ENCODE data around the gene SMIM30. TPM values are rescaled to one million over a fixed set of nuclear protein-coding genes. Genes with fewer than 3 reads are reported as not detected.

The SMIM30 gene
- total RNA-seq, 2 donors from 2014 or later, result 30.0 to 30.7 TPM

DNA sequence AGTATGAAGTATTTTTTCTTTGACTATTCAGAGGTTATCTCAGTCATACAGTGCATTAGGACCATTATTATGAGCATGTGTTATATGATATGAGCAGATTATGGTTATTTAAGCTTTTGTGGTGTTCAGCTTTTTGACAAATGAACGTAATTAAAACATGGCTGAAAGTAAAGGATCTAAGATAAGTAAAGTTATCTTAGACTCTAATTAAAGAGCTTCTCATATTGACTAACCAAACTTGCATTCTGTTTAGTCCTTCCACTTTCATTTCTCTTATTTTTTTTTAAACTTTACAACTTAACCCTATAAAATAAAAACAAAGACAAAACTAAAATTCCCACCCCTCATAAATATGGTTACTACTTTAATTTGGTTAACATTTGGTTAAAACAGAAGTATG is 24.8 kb downstream of the SMIM30 start:
- H3K27me3 Mint-ChIP-seq (ENCODE audit: low read depth), result peaks cover 38% of the 10 kb centered on the region
- no peaks in the 10 kb centered on the region for H3K36me3 Mint-ChIP-seq (ENCODE audit: insufficient read depth in 2 of 2)
- H3K27ac Mint-ChIP-seq, result no peak overlapping the region
- DNase-seq (no peak), ATAC-seq (replicated peaks in 1 of 2) (no peak)
- H3K4me1 Mint-ChIP-seq (ENCODE audit: low read depth), result no peaks in the 10 kb centered on the region
- H3K9me3 Mint-ChIP-seq, result peaks cover 0 to 2% of the 10 kb centered on the region in 2 donors
- H3K4me3 Mint-ChIP-seq, result no peak overlapping the region

DNA sequence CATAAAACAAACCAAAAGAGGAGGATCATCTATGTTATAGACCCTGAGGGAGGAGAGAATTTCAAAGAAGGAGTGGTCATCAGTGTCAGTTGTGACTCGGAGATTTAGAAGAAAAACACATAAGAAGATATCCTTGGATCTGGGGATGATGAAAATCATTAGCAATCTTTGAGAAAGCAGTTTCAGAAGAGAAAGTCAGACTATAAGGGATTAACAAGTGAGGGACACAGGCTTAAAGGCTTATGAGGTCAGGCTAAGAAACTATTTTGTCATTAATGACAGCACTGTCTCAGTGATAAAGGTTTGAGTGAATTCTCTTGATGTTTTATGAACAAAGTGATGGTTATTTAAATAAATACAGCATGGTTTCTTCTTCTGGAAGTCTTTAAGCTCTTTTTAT is 25.6 kb downstream of the SMIM30 start:
- Mint-ChIP-seq H3K4me3 (no peak overlapping the region), H3K9me3 (peaks cover 0 to 2% of the 10 kb centered on the region in 2 donors), H3K36me3 (ENCODE audit: insufficient read depth in 2 of 2) (no peaks in the 10 kb centered on the region), H3K4me1 (ENCODE audit: low read depth) (no peaks in the 10 kb centered on the region), H3K27ac (no peak overlapping the region), H3K27me3 (ENCODE audit: low read depth) (peaks cover 46% of the 10 kb centered on the region)
- DNase-seq (no peak), ATAC-seq (replicated peaks in 1 of 2) (no peak)

DNA sequence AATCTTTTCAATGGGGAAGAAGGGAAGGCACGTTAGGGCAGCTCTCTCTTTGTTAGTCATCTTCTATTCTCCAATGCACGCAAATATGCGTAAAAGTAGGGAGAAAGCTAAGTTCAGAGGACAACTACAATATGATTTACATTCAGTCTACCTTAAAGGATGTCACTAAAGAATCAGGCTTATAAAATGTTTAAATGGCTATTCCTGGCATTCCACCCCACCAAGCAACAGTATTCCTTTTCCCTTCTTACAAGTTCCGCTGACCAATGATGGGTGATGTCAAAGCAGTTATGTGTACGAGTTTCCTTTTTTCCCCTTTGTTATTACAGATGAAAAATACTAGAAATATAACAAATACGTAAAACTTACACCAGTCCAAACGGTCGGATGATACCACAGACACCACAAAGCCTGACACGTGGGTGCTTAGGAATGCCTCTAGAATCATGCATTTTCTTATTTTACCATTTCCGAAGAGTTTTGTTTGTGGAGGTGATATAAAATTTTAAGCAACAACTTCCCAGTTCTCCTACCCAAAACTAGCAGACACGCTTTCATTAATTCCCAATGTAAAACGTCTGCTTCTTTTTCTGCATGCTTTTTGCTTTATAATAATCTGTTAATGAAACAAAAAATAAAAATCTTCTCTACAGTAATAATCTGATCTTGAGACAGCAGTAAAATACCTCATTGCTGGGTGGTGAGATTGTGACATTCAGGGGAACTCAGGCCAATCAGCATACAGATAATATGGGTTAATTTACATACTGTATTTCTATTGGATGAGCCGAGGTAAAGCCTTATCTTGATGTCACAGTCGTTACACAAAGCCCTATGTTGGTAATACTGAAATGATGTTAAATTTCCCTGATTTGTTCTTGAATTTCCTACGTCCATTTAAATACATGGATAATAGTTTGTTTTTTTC is 31.0 kb downstream of the SMIM30 start:
- peaks cover 0 to 2% of the 10 kb centered on the region in 2 donors for H3K9me3 Mint-ChIP-seq
- DNase-seq, result no peak
- H3K27ac Mint-ChIP-seq, result no peak overlapping the region
- peaks cover 62% of the 10 kb centered on the region for H3K27me3 Mint-ChIP-seq (ENCODE audit: low read depth)
- H3K4me1 Mint-ChIP-seq (ENCODE audit: low read depth), result peaks cover 5% of the 10 kb centered on the region
- peak in 1 of 2 donors; percentile 52 for ATAC-seq (replicated peaks in 1 of 2)
- peak overlapping the region; percentile 50 to 58 for H3K4me3 Mint-ChIP-seq
- H3K36me3 Mint-ChIP-seq (ENCODE audit: insufficient read depth in 2 of 2), result peaks cover 0 to 3% of the 10 kb centered on the region in 2 donors

DNA sequence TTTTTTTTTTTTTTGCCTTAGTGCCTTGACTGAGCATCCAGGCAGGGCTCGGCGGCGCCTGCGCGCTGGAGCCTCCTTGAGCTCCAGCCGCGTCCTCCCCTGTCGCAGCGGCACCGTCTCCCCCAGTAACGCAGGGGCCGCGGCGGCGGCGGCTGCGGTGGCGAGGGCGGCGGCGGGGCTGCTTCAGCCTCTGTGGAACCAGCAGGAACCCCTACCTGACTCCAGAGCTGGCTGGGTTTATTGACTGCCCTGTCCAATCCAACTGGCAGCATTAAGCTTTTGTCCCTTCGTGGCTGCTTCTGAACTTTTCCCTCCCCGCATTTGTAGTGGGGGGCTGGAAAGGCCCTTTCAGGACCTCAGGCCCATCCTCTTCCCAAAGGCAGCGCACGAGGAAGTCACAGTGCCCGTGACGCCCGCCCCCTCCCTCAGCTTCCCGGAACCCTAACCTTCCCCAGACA is 31.9 kb downstream of the SMIM30 start, which contains the start of gene GPR85:
GPR85 (minus strand) TSS at position 397 of the 458 bp plus-strand sequence. CDS start 2,106 bp downstream, outside the sequence.
- Mint-ChIP-seq H3K4me1 (ENCODE audit: low read depth) (peaks cover 5% of the 10 kb centered on the region), H3K27me3 (ENCODE audit: low read depth) (peaks cover 62% of the 10 kb centered on the region), H3K4me3 (peak within 1 kb of the TSS; percentile 69 to 71), H3K9me3 (peaks cover 0 to 2% of the 10 kb centered on the region in 2 donors), H3K27ac (no peak within 1 kb of the TSS), H3K36me3 (ENCODE audit: insufficient read depth in 2 of 2) (peaks cover 0 to 3% of the 10 kb centered on the region in 2 donors)
- peak; percentile 33 to 41 for DNase-seq
- peak; percentile 85 to 86 for ATAC-seq (replicated peaks in 1 of 2)

DNA sequence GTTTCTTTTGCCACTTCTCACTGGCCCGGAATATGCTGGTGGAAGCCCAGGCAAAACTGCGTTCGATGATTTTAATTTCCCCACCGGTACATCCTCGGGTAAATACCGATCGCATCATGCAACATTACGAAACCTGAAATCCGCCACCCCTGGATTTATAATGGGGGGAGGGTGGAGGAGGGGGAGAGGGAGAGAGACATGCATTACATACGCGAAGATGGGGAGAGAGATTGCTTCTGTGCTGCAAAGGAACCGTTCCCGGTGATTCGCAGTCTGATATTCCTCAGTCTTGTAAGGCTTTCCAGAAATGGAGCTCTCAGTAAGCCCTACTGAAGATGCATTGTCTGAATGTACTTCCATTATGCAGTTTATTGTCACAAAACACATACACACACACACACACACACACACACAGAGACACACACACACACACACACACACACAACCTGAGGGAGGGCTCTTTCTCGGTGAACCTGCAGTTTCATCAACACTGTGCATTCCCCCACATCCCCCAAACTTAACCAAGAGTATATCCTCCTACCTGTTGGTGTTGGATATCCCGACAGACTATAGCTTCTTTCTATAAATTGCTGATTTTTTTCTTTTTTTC is 32.5 kb downstream of the SMIM30 start:
- H3K9me3 Mint-ChIP-seq, result peaks cover 0 to 2% of the 10 kb centered on the region in 2 donors
- H3K27ac Mint-ChIP-seq, result no peak overlapping the region
- H3K4me1 Mint-ChIP-seq (ENCODE audit: low read depth), result peaks cover 5% of the 10 kb centered on the region
- H3K36me3 Mint-ChIP-seq (ENCODE audit: insufficient read depth in 2 of 2), result peaks cover 0 to 3% of the 10 kb centered on the region in 2 donors
- ATAC-seq (replicated peaks in 1 of 2), result peak; percentile 36 to 43
- no peak for DNase-seq
- peaks cover 62% of the 10 kb centered on the region for H3K27me3 Mint-ChIP-seq (ENCODE audit: low read depth)
- peak overlapping the region; percentile 51 to 69 for H3K4me3 Mint-ChIP-seq

DNA sequence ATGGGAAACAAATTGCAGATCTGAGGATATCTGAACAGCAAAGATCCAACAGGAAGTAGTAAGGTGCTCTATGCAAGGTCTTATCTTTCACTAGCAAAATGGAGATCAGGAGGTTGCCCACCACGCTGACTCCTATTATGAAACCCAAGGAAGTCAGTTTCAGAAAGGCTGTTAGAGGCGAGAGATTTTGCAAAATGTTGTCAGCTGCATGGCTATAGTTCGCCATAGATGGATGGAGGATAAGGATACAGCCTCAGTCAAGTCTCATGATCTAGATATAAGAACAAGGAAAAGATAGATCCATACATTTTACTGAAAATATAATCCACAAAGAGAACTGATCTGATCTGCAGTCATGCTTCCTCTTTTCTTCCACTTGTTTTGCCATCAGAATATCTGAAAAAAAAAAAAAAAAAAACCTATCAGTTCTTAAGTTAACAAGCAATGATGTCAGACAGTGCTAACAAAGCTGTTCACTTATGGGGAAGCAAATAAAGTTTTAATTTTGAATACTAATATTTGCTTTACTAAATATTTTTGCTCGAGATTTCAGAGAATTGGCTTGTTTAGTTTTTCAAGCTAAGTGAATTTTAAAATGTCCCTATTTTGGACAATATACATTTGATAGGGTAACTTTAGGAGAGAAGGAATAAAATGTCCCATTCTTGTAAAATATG is 33.7 kb downstream of the SMIM30 start:
- Mint-ChIP-seq H3K27ac (no peak overlapping the region), H3K9me3 (no peaks in the 10 kb centered on the region), H3K27me3 (ENCODE audit: low read depth) (peaks cover 62% of the 10 kb centered on the region), H3K4me3 (no peak overlapping the region), H3K4me1 (ENCODE audit: low read depth) (peaks cover 5% of the 10 kb centered on the region), H3K36me3 (ENCODE audit: insufficient read depth in 2 of 2) (peaks cover 0 to 3% of the 10 kb centered on the region in 2 donors)
- ATAC-seq (replicated peaks in 1 of 2) (no peak), DNase-seq (no peak)

DNA sequence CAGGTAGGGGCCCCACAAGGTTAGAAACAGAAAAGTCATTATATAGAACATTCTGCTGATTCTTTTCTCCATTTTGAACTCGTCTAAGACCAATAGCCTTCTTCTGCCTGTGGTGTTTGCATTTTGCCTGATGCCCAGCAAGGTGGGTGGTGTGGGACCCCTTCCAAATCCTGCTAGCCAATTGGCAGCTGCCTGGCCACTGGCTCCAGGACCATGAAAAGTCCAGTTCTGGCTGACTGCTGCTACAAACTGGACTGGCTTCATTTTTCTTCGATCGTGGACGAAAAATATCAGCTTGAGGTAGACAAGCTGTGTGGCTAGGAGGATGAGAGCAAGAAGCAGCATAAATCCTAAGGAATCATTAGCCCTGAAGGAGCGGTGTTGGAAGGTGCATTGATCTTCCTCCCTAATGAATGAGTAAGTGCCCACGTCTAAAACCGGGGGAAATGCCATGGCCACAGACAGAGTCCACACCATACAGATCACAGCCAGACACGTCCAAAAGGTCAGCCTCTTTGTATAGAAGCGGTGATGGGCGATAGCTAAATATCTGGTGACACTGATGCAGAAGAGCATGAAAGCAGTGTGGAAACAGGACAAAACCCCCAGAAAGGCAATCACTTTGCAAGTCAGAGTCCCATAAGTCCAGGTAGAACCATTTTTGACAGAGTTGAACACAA is 34.4 kb downstream of the SMIM30 start:
- Mint-ChIP-seq H3K27ac (no peak overlapping the region), H3K36me3 (ENCODE audit: insufficient read depth in 2 of 2) (peaks cover 0 to 3% of the 10 kb centered on the region in 2 donors), H3K4me1 (ENCODE audit: low read depth) (peaks cover 5% of the 10 kb centered on the region), H3K9me3 (no peaks in the 10 kb centered on the region), H3K27me3 (ENCODE audit: low read depth) (peaks cover 62% of the 10 kb centered on the region), H3K4me3 (no peak overlapping the region)
- ATAC-seq (replicated peaks in 1 of 2), result no peak
- no peak for DNase-seq

DNA sequence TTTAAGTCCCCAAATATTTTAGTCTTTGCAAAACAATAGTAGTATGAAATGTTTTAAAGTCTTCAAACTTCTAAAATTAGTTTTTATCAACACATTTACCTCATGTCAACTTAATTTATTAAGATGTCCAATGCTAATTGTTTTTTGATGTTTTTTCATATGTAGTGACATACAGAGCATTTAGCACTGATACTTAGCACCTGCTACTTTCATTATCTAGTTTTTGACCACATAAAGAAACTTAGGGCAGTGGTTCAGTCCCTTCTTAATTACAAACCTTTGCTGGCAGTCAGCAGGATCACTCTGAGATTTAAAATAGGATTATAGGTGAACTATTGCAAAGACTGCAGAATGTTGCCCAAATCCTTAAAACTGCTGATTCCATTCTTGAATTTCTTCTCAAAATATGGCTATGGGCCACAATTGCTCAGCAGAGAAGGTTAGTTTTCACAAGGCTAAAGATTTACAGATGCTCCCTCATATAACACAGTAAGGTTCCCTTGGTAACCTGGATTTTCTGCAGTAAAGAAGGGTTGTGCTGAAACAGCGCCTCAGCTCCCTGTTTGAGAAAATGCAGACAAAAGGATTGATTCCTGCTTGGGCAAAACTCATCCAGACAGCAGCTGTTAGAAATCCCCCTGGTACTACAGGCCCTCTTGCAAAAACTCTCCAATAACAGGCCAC is 35.1 kb downstream of the SMIM30 start:
- Mint-ChIP-seq H3K27ac (no peak overlapping the region), H3K4me1 (ENCODE audit: low read depth) (peaks cover 5% of the 10 kb centered on the region), H3K27me3 (ENCODE audit: low read depth) (peaks cover 57% of the 10 kb centered on the region), H3K9me3 (no peaks in the 10 kb centered on the region), H3K36me3 (ENCODE audit: insufficient read depth in 2 of 2) (peaks cover 0 to 3% of the 10 kb centered on the region in 2 donors), H3K4me3 (no peak overlapping the region)
- ATAC-seq (replicated peaks in 1 of 2), result no peak
- no peak for DNase-seq

DNA sequence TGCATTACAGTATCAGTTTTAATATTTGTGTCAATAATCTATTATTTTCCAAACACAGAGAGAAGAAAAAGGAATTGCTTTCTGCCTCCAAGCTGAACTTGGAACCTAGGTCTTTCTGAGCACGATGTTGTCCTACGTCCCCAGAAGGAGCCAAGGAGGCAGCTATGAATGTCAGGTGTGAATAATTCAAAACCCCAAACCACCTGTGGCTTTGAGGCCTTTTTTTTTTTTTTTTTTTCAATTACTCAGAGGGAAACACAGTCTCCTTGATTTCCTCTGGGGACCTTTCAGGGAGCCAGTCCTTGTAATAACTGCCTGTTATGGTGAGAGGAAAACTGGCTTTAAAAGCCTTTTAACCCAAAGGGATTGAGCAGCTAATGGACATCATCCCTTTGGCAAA is 40.0 kb downstream of the SMIM30 start:
- Mint-ChIP-seq H3K27me3 (ENCODE audit: low read depth) (peaks cover 19% of the 10 kb centered on the region), H3K36me3 (ENCODE audit: insufficient read depth in 2 of 2) (no peaks in the 10 kb centered on the region), H3K27ac (no peak overlapping the region), H3K4me1 (ENCODE audit: low read depth) (no peaks in the 10 kb centered on the region), H3K9me3 (no peaks in the 10 kb centered on the region), H3K4me3 (no peak overlapping the region)
- peak in 1 of 2 donors; percentile 23 for ATAC-seq (replicated peaks in 1 of 2)
- DNase-seq, result no peak

DNA sequence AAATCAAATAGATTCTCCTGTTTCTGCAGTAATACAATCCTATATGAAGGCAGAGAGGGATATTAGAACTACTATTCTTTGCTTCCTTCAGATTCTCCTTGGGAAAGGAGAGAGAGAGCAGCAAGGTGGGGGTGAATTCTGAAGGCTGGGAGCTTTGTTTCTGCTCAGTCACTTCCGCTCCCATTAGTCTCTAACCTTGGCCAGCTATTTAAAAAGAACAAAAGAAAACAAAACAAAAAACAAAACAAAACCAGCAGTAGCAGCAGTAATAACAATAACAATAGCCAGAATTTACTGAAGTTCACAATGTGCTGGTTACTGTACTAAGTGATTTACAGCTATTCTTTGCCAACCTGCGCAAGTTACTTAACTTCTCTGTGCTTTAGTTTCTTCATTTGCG is 41.7 kb downstream of the SMIM30 start:
- no peak overlapping the region for H3K4me3 Mint-ChIP-seq
- DNase-seq, result no peak
- no peak for ATAC-seq (replicated peaks in 1 of 2)
- no peaks in the 10 kb centered on the region for H3K4me1 Mint-ChIP-seq (ENCODE audit: low read depth)
- H3K36me3 Mint-ChIP-seq (ENCODE audit: insufficient read depth in 2 of 2), result no peaks in the 10 kb centered on the region
- H3K9me3 Mint-ChIP-seq, result no peaks in the 10 kb centered on the region
- H3K27ac Mint-ChIP-seq, result no peak overlapping the region
- H3K27me3 Mint-ChIP-seq (ENCODE audit: low read depth), result peaks cover 8% of the 10 kb centered on the region

DNA sequence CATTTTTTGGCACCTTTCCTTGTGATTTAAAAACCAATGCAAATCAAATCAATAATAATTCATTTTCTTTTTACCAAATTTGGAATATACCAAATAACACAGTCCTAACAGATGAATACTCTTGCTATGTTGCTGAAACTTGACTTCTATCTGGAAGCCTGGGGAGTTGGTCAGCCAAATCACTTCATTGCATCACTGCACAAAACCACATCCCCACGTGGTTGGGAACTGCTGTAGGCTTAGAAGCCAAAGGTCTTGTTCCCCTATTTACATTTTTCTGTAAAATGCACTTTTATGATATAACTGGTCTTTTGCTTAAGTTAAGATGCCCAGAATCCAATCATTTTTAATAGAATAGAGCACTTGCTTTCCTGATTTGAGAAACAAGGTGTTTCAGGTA is 46.9 kb downstream of the SMIM30 start:
- DNase-seq (no peak), ATAC-seq (replicated peaks in 1 of 2) (no peak)
- Mint-ChIP-seq H3K9me3 (no peaks in the 10 kb centered on the region), H3K27me3 (ENCODE audit: low read depth) (peaks cover 26% of the 10 kb centered on the region), H3K36me3 (ENCODE audit: insufficient read depth in 2 of 2) (no peaks in the 10 kb centered on the region), H3K4me3 (no peak overlapping the region), H3K27ac (no peak overlapping the region), H3K4me1 (ENCODE audit: low read depth) (no peaks in the 10 kb centered on the region)
